ENCODE measurements around the gene AKNAD1. TPM values are rescaled to one million over a fixed set of nuclear protein-coding genes. Genes with fewer than 3 reads are reported as not detected.

The AKNAD1 gene
- total and polyA plus RNA-seq, 2 of the 8 experiments (the other 6 are each of a cell fraction or from before 2014, with no cell fraction given), result not detected

DNA sequence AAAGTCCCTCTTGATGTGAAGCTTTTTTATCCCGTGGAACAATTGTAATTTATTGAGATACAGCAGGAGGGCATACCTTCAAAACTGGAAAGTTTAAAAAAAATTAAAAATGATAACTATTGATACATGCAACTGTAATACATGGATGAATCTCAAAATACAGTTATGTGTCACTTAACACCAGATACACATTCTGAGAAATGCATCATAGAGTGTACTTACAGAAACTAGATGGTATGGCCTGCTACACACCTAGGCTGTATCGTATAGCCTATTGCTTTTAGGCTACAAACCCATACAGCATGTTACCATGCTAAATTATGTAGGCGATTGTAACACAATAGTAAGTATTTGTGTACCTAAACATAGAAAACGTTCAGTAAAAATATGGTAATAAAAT, 7.1 kb upstream of the AKNAD1 start (continued):
- TF ChIP-seq, protein P1, sequence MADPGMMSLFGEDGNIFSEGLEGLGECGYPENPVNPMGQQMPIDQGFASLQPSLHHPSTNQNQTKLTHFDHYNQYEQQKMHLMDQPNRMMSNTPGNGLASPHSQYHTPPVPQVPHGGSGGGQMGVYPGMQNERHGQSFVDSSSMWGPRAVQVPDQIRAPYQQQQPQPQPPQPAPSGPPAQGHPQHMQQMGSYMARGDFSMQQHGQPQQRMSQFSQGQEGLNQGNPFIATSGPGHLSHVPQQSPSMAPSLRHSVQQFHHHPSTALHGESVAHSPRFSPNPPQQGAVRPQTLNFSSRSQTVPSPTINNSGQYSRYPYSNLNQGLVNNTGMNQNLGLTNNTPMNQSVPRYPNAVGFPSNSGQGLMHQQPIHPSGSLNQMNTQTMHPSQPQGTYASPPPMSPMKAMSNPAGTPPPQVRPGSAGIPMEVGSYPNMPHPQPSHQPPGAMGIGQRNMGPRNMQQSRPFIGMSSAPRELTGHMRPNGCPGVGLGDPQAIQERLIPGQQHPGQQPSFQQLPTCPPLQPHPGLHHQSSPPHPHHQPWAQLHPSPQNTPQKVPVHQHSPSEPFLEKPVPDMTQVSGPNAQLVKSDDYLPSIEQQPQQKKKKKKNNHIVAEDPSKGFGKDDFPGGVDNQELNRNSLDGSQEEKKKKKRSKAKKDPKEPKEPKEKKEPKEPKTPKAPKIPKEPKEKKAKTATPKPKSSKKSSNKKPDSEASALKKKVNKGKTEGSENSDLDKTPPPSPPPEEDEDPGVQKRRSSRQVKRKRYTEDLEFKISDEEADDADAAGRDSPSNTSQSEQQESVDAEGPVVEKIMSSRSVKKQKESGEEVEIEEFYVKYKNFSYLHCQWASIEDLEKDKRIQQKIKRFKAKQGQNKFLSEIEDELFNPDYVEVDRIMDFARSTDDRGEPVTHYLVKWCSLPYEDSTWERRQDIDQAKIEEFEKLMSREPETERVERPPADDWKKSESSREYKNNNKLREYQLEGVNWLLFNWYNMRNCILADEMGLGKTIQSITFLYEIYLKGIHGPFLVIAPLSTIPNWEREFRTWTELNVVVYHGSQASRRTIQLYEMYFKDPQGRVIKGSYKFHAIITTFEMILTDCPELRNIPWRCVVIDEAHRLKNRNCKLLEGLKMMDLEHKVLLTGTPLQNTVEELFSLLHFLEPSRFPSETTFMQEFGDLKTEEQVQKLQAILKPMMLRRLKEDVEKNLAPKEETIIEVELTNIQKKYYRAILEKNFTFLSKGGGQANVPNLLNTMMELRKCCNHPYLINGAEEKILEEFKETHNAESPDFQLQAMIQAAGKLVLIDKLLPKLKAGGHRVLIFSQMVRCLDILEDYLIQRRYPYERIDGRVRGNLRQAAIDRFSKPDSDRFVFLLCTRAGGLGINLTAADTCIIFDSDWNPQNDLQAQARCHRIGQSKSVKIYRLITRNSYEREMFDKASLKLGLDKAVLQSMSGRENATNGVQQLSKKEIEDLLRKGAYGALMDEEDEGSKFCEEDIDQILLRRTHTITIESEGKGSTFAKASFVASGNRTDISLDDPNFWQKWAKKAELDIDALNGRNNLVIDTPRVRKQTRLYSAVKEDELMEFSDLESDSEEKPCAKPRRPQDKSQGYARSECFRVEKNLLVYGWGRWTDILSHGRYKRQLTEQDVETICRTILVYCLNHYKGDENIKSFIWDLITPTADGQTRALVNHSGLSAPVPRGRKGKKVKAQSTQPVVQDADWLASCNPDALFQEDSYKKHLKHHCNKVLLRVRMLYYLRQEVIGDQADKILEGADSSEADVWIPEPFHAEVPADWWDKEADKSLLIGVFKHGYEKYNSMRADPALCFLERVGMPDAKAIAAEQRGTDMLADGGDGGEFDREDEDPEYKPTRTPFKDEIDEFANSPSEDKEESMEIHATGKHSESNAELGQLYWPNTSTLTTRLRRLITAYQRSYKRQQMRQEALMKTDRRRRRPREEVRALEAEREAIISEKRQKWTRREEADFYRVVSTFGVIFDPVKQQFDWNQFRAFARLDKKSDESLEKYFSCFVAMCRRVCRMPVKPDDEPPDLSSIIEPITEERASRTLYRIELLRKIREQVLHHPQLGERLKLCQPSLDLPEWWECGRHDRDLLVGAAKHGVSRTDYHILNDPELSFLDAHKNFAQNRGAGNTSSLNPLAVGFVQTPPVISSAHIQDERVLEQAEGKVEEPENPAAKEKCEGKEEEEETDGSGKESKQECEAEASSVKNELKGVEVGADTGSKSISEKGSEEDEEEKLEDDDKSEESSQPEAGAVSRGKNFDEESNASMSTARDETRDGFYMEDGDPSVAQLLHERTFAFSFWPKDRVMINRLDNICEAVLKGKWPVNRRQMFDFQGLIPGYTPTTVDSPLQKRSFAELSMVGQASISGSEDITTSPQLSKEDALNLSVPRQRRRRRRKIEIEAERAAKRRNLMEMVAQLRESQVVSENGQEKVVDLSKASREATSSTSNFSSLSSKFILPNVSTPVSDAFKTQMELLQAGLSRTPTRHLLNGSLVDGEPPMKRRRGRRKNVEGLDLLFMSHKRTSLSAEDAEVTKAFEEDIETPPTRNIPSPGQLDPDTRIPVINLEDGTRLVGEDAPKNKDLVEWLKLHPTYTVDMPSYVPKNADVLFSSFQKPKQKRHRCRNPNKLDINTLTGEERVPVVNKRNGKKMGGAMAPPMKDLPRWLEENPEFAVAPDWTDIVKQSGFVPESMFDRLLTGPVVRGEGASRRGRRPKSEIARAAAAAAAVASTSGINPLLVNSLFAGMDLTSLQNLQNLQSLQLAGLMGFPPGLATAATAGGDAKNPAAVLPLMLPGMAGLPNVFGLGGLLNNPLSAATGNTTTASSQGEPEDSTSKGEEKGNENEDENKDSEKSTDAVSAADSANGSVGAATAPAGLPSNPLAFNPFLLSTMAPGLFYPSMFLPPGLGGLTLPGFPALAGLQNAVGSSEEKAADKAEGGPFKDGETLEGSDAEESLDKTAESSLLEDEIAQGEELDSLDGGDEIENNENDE (IDR thresholded peaks at IDR 0.05; ENCODE audit: insufficient replicate concordance, low read length), result no peak
- TF ChIP-seq SIN3A (conservative IDR thresholded peaks at IDR 0.05 in 1 of 2, IDR thresholded peaks at IDR 0.05 in 1 of 2; ENCODE audit: low read depth in 1 of 2, low read length in 2 of 2) (no peak), KDM5A (IDR thresholded peaks at IDR 0.05; ENCODE audit: low read length) (no peak), POLR2A (IDR thresholded peaks at IDR 0.05; ENCODE audit: control extremely low read depth in 1 of 2, low read depth in 2 of 2, low read length in 2 of 2) (no peak), JUND (IDR thresholded peaks at IDR 0.05; ENCODE audit: low read length) (no peak), BACH1 (IDR thresholded peaks at IDR 0.05; ENCODE audit: low read length) (no peak), SUZ12 (IDR thresholded peaks at IDR 0.05; ENCODE audit: low read length) (no peak), PHF8 (conservative IDR thresholded peaks at IDR 0.05; ENCODE audit: low read depth, low read length) (no peak), HDAC6 (IDR thresholded peaks at IDR 0.05; ENCODE audit: low read depth, low read length) (no peak), EGR1 (IDR thresholded peaks at IDR 0.05; ENCODE audit: borderline replicate concordance, low read depth, low read length) (no peak)
